Measurements from ENCODE around the gene SEMA3C. TPM values are rescaled to one million over a fixed set of nuclear protein-coding genes. Genes with fewer than 3 reads are reported as not detected.

The SEMA3C gene
- total RNA-seq, 1 donor from 2014 or later = 307 TPM

- no peak for DNase-seq (ENCODE audit: low spot score in 2 of 2)
- FAIRE-seq = no peak
Observed at GRCh38 chr7:80830584-80831285, 88.1 kb downstream of the SEMA3C start.

GRCh38 chr7:80830010-80830409, 88.8 kb downstream of the SEMA3C start:
- FAIRE-seq = no peak
- no peak for DNase-seq (ENCODE audit: low spot score in 2 of 2)

GRCh38 chr7:80829527-80829926, 89.3 kb downstream of the SEMA3C start:
- DNase-seq (ENCODE audit: low spot score in 2 of 2) = no peak
- FAIRE-seq = no peak

GRCh38 chr7:80827239-80827633, 91.6 kb downstream of the SEMA3C start:
- DNase-seq (ENCODE audit: low spot score in 2 of 2) = no peak
- no peak for FAIRE-seq

- DNase-seq (ENCODE audit: low spot score in 2 of 2) (no peak), FAIRE-seq (no peak)
Observed at GRCh38 chr7:80826520-80827238, 92.2 kb downstream of the SEMA3C start.

- no peak for FAIRE-seq
- no peak for DNase-seq (ENCODE audit: low spot score in 2 of 2)
Observed at GRCh38 chr7:80825499-80825898, 93.4 kb downstream of the SEMA3C start.

- FAIRE-seq = no peak
- no peak for DNase-seq (ENCODE audit: low spot score in 2 of 2)
Observed at GRCh38 chr7:80824253-80824652, 94.6 kb downstream of the SEMA3C start.

GRCh38 chr7:80823057-80823456, 95.8 kb downstream of the SEMA3C start:
- FAIRE-seq (no peak), DNase-seq (ENCODE audit: low spot score in 2 of 2) (no peak)

- DNase-seq (ENCODE audit: low spot score in 2 of 2) = no peak
Observed at GRCh38 chr7:80821771-80822319, 97.0 kb downstream of the SEMA3C start.

GRCh38 chr7:80819503-80819902, 99.3 kb downstream of the SEMA3C start:
- no peak for FAIRE-seq

More at GRCh38 chr7:80821771-80822319, 97.0 kb downstream of the SEMA3C start:
- no peak for FAIRE-seq

GRCh38 chr7:80818181-80818580, 100.7 kb downstream of the SEMA3C start:
- FAIRE-seq (no peak), DNase-seq (ENCODE audit: low spot score in 2 of 2) (no peak)

More at GRCh38 chr7:80819503-80819902, 99.3 kb downstream of the SEMA3C start:
- no peak for DNase-seq (ENCODE audit: low spot score in 2 of 2)

GRCh38 chr7:80816806-80817205, 102.0 kb downstream of the SEMA3C start:
- FAIRE-seq (no peak), DNase-seq (ENCODE audit: low spot score in 2 of 2) (no peak)

GRCh38 chr7:80815733-80816132, 103.1 kb downstream of the SEMA3C start:
- no peak for DNase-seq (ENCODE audit: low spot score in 2 of 2)
- FAIRE-seq = no peak

- FAIRE-seq (no peak), DNase-seq (ENCODE audit: low spot score in 2 of 2) (no peak)
Observed at GRCh38 chr7:80809545-80809944, 109.3 kb downstream of the SEMA3C start.

GRCh38 chr7:80807166-80807900, 111.5 kb downstream of the SEMA3C start:
- FAIRE-seq = no peak
- DNase-seq (ENCODE audit: low spot score in 2 of 2) = no peak

- DNase-seq (ENCODE audit: low spot score in 2 of 2) (no peak), FAIRE-seq (no peak)
Observed at GRCh38 chr7:80806663-80807062, 112.2 kb downstream of the SEMA3C start.

GRCh38 chr7:80804589-80804988, 114.3 kb downstream of the SEMA3C start:
- DNase-seq (ENCODE audit: low spot score in 2 of 2) = no peak
- FAIRE-seq = no peak

GRCh38 chr7:80802527-80802926, 116.3 kb downstream of the SEMA3C start:
- no peak for DNase-seq (ENCODE audit: low spot score in 2 of 2)
- no peak for FAIRE-seq

GRCh38 chr7:80794631-80795573, 123.9 kb downstream of the SEMA3C start:
- no peak for FAIRE-seq
- DNase-seq (ENCODE audit: low spot score in 2 of 2) = no peak

GRCh38 chr7:80791509-80791929, 127.3 kb downstream of the SEMA3C start:
- no peak for FAIRE-seq
- DNase-seq (ENCODE audit: low spot score in 2 of 2) = no peak
